ENCODE data around the gene ZNF273. TPM values are rescaled to one million over a fixed set of nuclear protein-coding genes. Genes with fewer than 3 reads are reported as not detected.

ZNF273 gene
- total RNA-seq, 1 experiment from 2014 or later: 5.1 TPM

DNA sequence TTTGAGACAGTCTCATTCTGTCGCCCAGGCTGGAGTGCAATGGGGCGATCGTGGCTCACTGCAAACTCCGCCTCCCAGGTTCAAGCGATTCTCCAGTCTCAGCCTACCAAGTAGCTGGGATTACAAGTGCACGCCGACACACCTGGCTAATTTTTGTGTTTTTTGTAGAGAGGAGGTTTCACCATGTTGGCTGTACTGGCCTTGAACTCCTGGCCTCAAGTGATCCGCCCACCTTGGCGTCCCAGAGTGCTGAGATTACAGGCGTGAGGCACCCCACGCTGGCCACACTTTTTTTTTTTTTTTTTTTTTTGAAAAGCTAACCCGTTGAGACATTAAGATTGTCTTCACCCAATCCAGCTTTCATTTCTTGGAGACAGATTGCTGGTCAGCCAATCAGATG is 2.1 kb downstream of the ZNF273 start:
- intact Hi-C loops (cut with micrococcal nuclease; ENCODE audit: unreplicated experiment): no loop called here
- Mint-ChIP-seq H3K4me3 (ENCODE audit: low read depth, unreplicated experiment) (no peak overlapping the region), H3K36me3 (ENCODE audit: insufficient read depth, unreplicated experiment) (peaks cover 16% of the 10 kb centered on the region), H3K27me3 (ENCODE audit: unreplicated experiment) (no peaks in the 10 kb centered on the region), H3K27ac (ENCODE audit: unreplicated experiment) (no peak overlapping the region), H3K4me1 (ENCODE audit: low read depth, unreplicated experiment) (no peaks in the 10 kb centered on the region), H3K9me3 (ENCODE audit: low read depth, unreplicated experiment) (no peaks in the 10 kb centered on the region)
- TF ChIP-seq, protein P1, sequence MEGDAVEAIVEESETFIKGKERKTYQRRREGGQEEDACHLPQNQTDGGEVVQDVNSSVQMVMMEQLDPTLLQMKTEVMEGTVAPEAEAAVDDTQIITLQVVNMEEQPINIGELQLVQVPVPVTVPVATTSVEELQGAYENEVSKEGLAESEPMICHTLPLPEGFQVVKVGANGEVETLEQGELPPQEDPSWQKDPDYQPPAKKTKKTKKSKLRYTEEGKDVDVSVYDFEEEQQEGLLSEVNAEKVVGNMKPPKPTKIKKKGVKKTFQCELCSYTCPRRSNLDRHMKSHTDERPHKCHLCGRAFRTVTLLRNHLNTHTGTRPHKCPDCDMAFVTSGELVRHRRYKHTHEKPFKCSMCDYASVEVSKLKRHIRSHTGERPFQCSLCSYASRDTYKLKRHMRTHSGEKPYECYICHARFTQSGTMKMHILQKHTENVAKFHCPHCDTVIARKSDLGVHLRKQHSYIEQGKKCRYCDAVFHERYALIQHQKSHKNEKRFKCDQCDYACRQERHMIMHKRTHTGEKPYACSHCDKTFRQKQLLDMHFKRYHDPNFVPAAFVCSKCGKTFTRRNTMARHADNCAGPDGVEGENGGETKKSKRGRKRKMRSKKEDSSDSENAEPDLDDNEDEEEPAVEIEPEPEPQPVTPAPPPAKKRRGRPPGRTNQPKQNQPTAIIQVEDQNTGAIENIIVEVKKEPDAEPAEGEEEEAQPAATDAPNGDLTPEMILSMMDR (IDR thresholded peaks at IDR 0.05; ENCODE audit: unreplicated experiment): no peak
- CTCF ChIA-PET: no interaction called here
- BruUV-seq (replicated peaks): no TSS peak
- DNase-seq: no peak

DNA sequence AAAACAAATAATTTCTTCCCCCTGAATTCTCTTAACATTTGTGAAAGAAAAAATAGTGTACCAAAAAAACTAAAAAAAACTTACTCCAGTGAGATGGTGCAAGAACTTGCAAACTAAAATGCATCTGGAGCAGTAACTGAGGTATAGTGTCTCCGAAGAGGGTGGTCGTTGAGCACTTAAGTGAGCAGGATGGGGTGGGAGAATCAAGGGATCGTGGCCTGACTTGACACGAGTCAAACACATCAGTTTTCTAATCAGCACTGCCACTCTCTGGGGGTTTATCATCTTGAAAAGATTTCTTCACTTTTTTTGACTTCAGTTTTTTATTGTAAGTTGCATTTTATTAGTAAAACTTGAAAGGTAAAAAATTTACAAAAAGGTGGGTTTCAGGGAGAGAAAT is 2.5 kb downstream of the ZNF273 start:
- CTCF ChIA-PET: no interaction called here
- no TSS peak for BruUV-seq (replicated peaks)
- no peak for DNase-seq
- H3K27me3 Mint-ChIP-seq (ENCODE audit: unreplicated experiment): no peaks in the 10 kb centered on the region
- H3K4me1 Mint-ChIP-seq (ENCODE audit: low read depth, unreplicated experiment): no peaks in the 10 kb centered on the region
- TF ChIP-seq, protein P1 (IDR thresholded peaks at IDR 0.05; ENCODE audit: unreplicated experiment): no peak
- intact Hi-C loops (cut with micrococcal nuclease; ENCODE audit: unreplicated experiment): no loop called here
- peaks cover 16% of the 10 kb centered on the region for H3K36me3 Mint-ChIP-seq (ENCODE audit: insufficient read depth, unreplicated experiment)
- H3K4me3 Mint-ChIP-seq (ENCODE audit: low read depth, unreplicated experiment): no peak overlapping the region
- H3K9me3 Mint-ChIP-seq (ENCODE audit: low read depth, unreplicated experiment): no peaks in the 10 kb centered on the region
- H3K27ac Mint-ChIP-seq (ENCODE audit: unreplicated experiment): no peak overlapping the region

DNA sequence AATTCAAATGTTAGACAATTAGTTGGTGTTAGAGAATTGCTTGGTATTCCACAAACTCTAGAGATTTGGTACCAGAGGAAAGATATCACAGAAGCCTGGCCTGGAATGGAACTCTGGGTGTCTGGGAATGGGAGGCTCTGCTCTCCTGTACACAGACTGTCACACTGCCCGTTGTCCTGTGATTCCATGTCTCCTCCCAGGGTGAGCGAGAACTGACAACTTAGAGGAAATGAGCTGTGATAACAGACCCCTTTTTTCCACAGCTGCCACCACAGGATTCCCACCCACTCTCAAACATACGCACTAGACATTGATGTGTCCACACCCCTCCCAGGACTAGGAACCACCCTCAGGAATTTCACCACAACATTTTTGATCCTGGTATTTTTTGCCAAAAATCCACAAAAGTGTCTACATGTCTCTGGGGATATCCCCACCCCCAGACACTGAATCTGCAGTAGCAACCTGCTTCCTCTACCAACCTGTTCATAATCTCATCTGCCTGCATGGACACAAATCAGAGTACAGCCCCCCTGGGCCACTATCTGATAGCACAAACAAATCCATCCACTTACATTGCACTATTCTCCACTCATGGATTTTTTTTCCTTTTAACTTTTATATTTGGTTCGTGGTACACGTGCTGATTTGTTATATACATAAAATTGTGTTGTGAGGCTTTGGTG is 4.7 kb downstream of the ZNF273 start:
- no TSS peak for BruUV-seq (replicated peaks)
- H3K27me3 Mint-ChIP-seq (ENCODE audit: unreplicated experiment): no peaks in the 10 kb centered on the region
- H3K36me3 Mint-ChIP-seq (ENCODE audit: insufficient read depth, unreplicated experiment): peaks cover 10% of the 10 kb centered on the region
- intact Hi-C loops (cut with micrococcal nuclease; ENCODE audit: unreplicated experiment): no loop called here
- CTCF ChIA-PET: no interaction called here
- no peak overlapping the region for H3K27ac Mint-ChIP-seq (ENCODE audit: unreplicated experiment)
- no peak overlapping the region for H3K4me3 Mint-ChIP-seq (ENCODE audit: low read depth, unreplicated experiment)
- no peak for DNase-seq
- no peaks in the 10 kb centered on the region for H3K4me1 Mint-ChIP-seq (ENCODE audit: low read depth, unreplicated experiment)
- H3K9me3 Mint-ChIP-seq (ENCODE audit: low read depth, unreplicated experiment): no peaks in the 10 kb centered on the region
- TF ChIP-seq, protein P1 (IDR thresholded peaks at IDR 0.05; ENCODE audit: unreplicated experiment): no peak

DNA sequence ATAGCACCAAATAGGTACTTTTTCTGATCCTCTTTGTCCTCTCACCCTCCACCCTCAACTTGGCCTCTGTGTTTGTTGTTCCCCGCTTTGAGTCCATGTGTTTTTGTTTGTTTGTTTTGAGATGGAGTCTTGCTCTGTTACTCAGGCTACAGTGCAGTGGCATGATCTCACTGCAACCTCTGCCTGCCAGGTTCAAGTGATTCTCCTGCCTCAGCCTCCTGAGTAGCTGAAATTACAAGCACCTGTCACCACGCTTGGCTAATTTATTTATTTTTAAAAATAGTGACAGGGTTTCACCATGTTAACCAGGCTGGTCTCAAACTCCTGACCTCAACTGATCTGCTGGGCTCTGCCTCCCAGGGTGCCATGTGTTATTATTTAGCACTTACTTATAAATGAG is 5.3 kb downstream of the ZNF273 start:
- Mint-ChIP-seq H3K36me3 (ENCODE audit: insufficient read depth, unreplicated experiment) (peaks cover 5% of the 10 kb centered on the region), H3K27ac (ENCODE audit: unreplicated experiment) (no peak overlapping the region), H3K4me1 (ENCODE audit: low read depth, unreplicated experiment) (no peaks in the 10 kb centered on the region), H3K27me3 (ENCODE audit: unreplicated experiment) (no peaks in the 10 kb centered on the region), H3K4me3 (ENCODE audit: low read depth, unreplicated experiment) (no peak overlapping the region), H3K9me3 (ENCODE audit: low read depth, unreplicated experiment) (no peaks in the 10 kb centered on the region)
- BruUV-seq (replicated peaks): no TSS peak
- CTCF ChIA-PET: no interaction called here
- TF ChIP-seq, protein P1 (IDR thresholded peaks at IDR 0.05; ENCODE audit: unreplicated experiment): no peak
- intact Hi-C loops (cut with micrococcal nuclease; ENCODE audit: unreplicated experiment): no loop called here
- DNase-seq: no peak

Data from Calu3 (cell line).